Caco-2 (cell line): ENCODE results near the gene PRMT3. TPM values are rescaled to one million over a fixed set of nuclear protein-coding genes. Genes with fewer than 3 reads are reported as not detected.

ENCODE experiments used
- BruUV-seq: library from RNA; stranded (reverse); fragments of 400-500 nt; replicated peaks from 2 replicates; lab custom pipeline; 2021; lab: Mats Ljungman, UMichigan
- CTCF ChIA-PET: fragments of 300-600 bp; sonication (Branson Sonifier 250); formaldehyde crosslinking; loops from one replicate; lab custom pipeline; 2022; ENCODE audit warnings: antibody characterized with exemption; lab: Charles Lee
- POLR2A ChIA-PET: fragments of 300-600 bp; sonication (Branson Sonifier 250); formaldehyde crosslinking; loops from one replicate; lab custom pipeline; 2022; ENCODE audit warnings: antibody characterized with exemption; lab: Charles Lee
- DNase-seq, 2 experiments: peaks; one replicate each; pipeline versions ENCODE4 v3.0.0 to v3.0.0-alpha.2; 2020 to 2022
- H3K27me3 ChIP-seq: replicated peaks from 2 replicates; pipeline ENCODE4 v1.6.0; 2011; ENCODE audit warnings: low read length; ENCODE audit not compliant: control insufficient read depth, insufficient read depth
- H3K36me3 ChIP-seq: 2 replicates; pipeline ENCODE4 v1.5.1; 2011; ENCODE audit warnings: low read length; ENCODE audit not compliant: control insufficient read depth, insufficient read depth
- H3K4me1 ChIP-seq: fragments of 250-450 bp; sonication (Bioruptor Pico); 2 replicates; pipeline ENCODE4 v1.5.1; 2020; ENCODE audit warnings: mild to moderate bottlenecking
- H3K4me3 ChIP-seq: 2 replicates; pipeline ENCODE4 v1.5.1; 2011; ENCODE audit warnings: low read depth, mild to moderate bottlenecking, control low read depth, low read length
- H3K9me3 ChIP-seq: fragments of 250-450 bp; sonication (Bioruptor Pico); 2 replicates; pipeline ENCODE4 v1.5.1; 2020; ENCODE audit warnings: mild to moderate bottlenecking, moderate library complexity
- H3K27ac Mint-ChIP-seq: one replicate; pipeline ENCODE4 v1.8.0; 2022; ENCODE audit warnings: mixed read lengths; ENCODE audit not compliant: unreplicated experiment
- H3K27me3 Mint-ChIP-seq: one replicate; pipeline ENCODE4 v1.8.0; 2022; ENCODE audit warnings: mixed read lengths; ENCODE audit not compliant: insufficient read depth, unreplicated experiment
- H3K36me3 Mint-ChIP-seq: one replicate; pipeline ENCODE4 v1.8.0; 2022; ENCODE audit warnings: mild to moderate bottlenecking, mixed read lengths; ENCODE audit not compliant: insufficient read depth, unreplicated experiment
- H3K4me1 Mint-ChIP-seq: one replicate; pipeline ENCODE4 v1.8.0; 2022; ENCODE audit warnings: low read depth, mixed read lengths; ENCODE audit not compliant: unreplicated experiment
- H3K4me3 Mint-ChIP-seq: one replicate; pipeline ENCODE4 v1.8.0; 2022; ENCODE audit warnings: mild to moderate bottlenecking, moderate library complexity, mixed read lengths; ENCODE audit not compliant: unreplicated experiment
- H3K9me3 Mint-ChIP-seq: one replicate; pipeline ENCODE4 v1.8.0; 2022; ENCODE audit warnings: mixed read lengths; ENCODE audit not compliant: unreplicated experiment
- intact Hi-C: fragments of 100-400 bp; cut with micrococcal nuclease; formaldehyde crosslinking; loops from one replicate; pipeline ENCODE4 v1.10.0; 2022; ENCODE audit not compliant: unreplicated experiment
- total RNA-seq: library from RNA; stranded (reverse); gene quantifications from 2 replicates; pipeline ENCODE4 v1.2.3, GENCODE V29; 2022
- TF ChIP-seq, protein P1 (sequence below), 2 experiments: fragments of 200-600 bp in 1 of 2; IDR thresholded peaks; 1 replicate in 1 of 2; 2 replicates in 1 of 2; pipeline versions ENCODE4 v1.5.1 to v1.8.0; 2011 to 2022; ENCODE audit warnings: antibody characterized with exemption in 1 of 2, control low read depth in 1 of 2, inconsistent platforms in 1 of 2, low read depth in 1 of 2, low read length in 1 of 2, mild to moderate bottlenecking in 1 of 2, moderate library complexity in 1 of 2; ENCODE audit not compliant: insufficient read depth in 1 of 2, severe bottlenecking in 1 of 2, unreplicated experiment in 1 of 2

PRMT3 gene
- total RNA-seq, 1 experiment from 2014 or later = 26.1 TPM

DNA sequence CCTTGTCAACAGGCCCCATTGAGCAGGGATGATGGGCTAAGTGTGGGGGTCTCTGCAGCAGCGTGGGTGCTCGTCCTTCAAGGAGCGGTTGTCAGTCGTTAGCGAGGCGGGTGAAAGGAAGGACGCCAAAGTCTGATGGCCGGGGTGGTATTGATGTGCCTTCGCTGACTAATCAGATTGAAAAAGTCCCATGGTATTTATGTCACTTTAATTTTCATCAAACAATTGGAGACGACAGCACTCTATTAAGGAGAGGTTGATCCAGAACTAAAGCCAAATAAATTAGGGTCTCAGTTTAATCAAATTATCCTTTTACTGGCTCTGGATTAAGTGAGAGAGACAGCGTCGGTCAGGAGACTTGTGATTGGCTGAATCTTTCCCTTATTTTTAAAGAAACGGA is 14.4 kb upstream of the PRMT3 start:
- ChIA-PET CTCF (no interaction called here), POLR2A (no interaction called here)
- Mint-ChIP-seq H3K36me3 (peaks cover 15% of the 10 kb centered on the region), H3K9me3 (no peaks in the 10 kb centered on the region), H3K27ac (no peak overlapping the region), H3K4me1 (peaks cover 24% of the 10 kb centered on the region), H3K4me3 (no peak overlapping the region), H3K27me3 (no peaks in the 10 kb centered on the region)
- BruUV-seq = no TSS peak
- intact Hi-C loops = no loop called here
- no peaks in the 10 kb centered on the region for H3K27me3 ChIP-seq
- no peak for DNase-seq
- no peaks in the 10 kb centered on the region for H3K36me3 ChIP-seq
- TF ChIP-seq, protein P1, sequence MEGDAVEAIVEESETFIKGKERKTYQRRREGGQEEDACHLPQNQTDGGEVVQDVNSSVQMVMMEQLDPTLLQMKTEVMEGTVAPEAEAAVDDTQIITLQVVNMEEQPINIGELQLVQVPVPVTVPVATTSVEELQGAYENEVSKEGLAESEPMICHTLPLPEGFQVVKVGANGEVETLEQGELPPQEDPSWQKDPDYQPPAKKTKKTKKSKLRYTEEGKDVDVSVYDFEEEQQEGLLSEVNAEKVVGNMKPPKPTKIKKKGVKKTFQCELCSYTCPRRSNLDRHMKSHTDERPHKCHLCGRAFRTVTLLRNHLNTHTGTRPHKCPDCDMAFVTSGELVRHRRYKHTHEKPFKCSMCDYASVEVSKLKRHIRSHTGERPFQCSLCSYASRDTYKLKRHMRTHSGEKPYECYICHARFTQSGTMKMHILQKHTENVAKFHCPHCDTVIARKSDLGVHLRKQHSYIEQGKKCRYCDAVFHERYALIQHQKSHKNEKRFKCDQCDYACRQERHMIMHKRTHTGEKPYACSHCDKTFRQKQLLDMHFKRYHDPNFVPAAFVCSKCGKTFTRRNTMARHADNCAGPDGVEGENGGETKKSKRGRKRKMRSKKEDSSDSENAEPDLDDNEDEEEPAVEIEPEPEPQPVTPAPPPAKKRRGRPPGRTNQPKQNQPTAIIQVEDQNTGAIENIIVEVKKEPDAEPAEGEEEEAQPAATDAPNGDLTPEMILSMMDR (IDR thresholded peaks at IDR 0.05; ENCODE audit: insufficient read depth in 1 of 2, low read depth in 1 of 2, low read length in 1 of 2, severe bottlenecking in 1 of 2, unreplicated experiment in 1 of 2) = no peak
- no peak overlapping the region for H3K4me3 ChIP-seq
- 0 out of 2 replicates have a peak, but pooled peaks cover 3% of the 10 kb centered on the region for H3K9me3 ChIP-seq
- peaks cover 14% of the 10 kb centered on the region for H3K4me1 ChIP-seq

DNA sequence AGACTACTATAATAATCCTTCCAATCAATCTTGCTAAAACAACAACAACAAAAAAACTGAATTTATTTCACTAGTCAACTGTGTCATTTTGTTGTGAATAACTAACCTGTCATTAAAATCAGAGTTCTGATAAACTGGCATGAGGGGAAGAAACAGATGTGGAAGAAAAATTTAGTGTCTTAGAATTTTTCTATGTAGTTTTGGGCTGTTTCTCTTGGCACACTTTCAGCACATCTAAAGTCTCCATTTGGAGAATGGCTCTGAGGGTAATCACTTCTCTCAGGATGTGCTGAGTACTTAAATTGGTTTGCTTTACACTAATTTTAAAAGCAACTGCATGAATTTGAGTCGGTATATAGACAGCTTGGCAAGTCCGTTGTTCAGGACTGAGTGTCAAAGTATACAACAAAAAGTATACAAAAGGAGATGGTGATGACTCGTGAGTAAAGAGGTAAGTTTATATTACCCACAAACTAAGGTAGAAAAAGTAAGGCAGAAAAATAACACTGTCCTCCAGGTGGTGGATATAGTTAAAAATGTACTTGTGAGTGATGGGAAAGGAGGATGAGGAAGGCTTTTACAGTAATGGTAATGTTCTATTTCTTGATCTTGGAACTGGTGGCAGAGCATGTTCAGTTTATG is 13.8 kb upstream of the PRMT3 start:
- intact Hi-C loops = no loop called here
- TF ChIP-seq, protein P1 (IDR thresholded peaks at IDR 0.05; ENCODE audit: insufficient read depth in 1 of 2, low read depth in 1 of 2, low read length in 1 of 2, severe bottlenecking in 1 of 2, unreplicated experiment in 1 of 2) = no peak
- peaks cover 24% of the 10 kb centered on the region for H3K4me1 Mint-ChIP-seq
- peak overlapping the region; percentile 2 for H3K4me3 Mint-ChIP-seq
- Histone ChIP-seq H3K9me3 (0 out of 2 replicates have a peak, but pooled peaks cover 3% of the 10 kb centered on the region), H3K27me3 (no peaks in the 10 kb centered on the region), H3K36me3 (no peaks in the 10 kb centered on the region), H3K4me3 (no peak overlapping the region), H3K4me1 (peaks cover 14% of the 10 kb centered on the region)
- ChIA-PET CTCF (no interaction called here), POLR2A (no interaction called here)
- no peak overlapping the region for H3K27ac Mint-ChIP-seq
- no peak for DNase-seq
- H3K36me3 Mint-ChIP-seq = peaks cover 18% of the 10 kb centered on the region
- no peaks in the 10 kb centered on the region for H3K27me3 Mint-ChIP-seq
- no peaks in the 10 kb centered on the region for H3K9me3 Mint-ChIP-seq
- BruUV-seq = no TSS peak

DNA sequence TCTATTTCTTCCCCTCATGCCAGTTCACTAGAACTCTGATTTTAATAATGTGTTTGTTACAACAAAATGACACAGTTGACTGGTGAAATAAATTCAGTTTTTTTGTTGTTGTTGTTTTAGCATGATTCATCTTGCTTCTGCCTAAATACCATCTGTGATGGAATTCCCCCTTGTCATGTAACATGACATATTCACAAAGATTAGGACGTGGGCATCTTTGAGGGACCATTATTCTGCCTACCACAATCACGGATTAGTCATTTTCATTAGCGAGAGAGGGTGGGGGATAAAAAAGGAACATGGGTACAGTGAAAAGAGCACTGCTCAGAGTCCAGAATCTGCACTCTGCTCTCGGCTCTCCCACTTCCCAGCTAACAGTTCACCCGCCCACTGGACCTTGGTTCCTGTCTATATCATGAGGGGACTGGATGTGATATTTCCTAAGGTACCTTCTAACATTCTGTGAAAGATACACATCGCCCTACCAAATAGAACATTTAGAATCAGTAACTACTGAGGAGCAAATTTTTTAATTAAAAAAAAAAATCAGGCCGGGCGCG is 12.7 kb upstream of the PRMT3 start:
- Mint-ChIP-seq H3K4me1 (peaks cover 24% of the 10 kb centered on the region), H3K27ac (no peak overlapping the region), H3K27me3 (no peaks in the 10 kb centered on the region), H3K4me3 (no peak overlapping the region), H3K9me3 (no peaks in the 10 kb centered on the region), H3K36me3 (peaks cover 27% of the 10 kb centered on the region)
- TF ChIP-seq, protein P1 (IDR thresholded peaks at IDR 0.05; ENCODE audit: insufficient read depth in 1 of 2, low read depth in 1 of 2, low read length in 1 of 2, severe bottlenecking in 1 of 2, unreplicated experiment in 1 of 2) = no peak
- BruUV-seq = no TSS peak
- Histone ChIP-seq H3K9me3 (0 out of 2 replicates have a peak, but pooled peaks cover 3% of the 10 kb centered on the region), H3K4me1 (peaks cover 14% of the 10 kb centered on the region), H3K4me3 (no peak overlapping the region), H3K27me3 (no peaks in the 10 kb centered on the region), H3K36me3 (no peaks in the 10 kb centered on the region)
- CTCF ChIA-PET = no interaction called here
- DNase-seq = no peak
- POLR2A ChIA-PET = no interaction called here
- intact Hi-C loops = no loop called here
